Measurements from ENCODE around the gene DGKI.

Gene DGKI

DNA sequence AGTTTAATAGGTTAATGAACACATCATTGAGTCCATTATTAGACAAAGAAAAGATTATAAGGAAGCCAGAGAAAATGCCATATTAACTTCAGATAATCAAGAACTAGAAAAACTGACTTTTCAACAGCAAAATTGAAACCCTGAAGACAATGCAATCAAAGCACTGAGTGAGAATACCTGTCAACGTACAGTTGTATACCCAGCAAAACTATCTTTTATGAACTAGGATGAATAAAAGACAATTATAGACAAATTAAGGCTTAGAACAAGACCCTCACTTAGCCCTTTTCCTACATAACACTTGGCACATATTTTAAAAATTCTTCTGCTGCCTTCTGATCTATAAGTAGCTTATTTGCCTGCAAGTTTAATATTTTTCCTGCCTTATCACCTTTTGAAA lies 19.0 kb upstream of the DGKI start:
- TF ChIP-seq, protein P1, sequence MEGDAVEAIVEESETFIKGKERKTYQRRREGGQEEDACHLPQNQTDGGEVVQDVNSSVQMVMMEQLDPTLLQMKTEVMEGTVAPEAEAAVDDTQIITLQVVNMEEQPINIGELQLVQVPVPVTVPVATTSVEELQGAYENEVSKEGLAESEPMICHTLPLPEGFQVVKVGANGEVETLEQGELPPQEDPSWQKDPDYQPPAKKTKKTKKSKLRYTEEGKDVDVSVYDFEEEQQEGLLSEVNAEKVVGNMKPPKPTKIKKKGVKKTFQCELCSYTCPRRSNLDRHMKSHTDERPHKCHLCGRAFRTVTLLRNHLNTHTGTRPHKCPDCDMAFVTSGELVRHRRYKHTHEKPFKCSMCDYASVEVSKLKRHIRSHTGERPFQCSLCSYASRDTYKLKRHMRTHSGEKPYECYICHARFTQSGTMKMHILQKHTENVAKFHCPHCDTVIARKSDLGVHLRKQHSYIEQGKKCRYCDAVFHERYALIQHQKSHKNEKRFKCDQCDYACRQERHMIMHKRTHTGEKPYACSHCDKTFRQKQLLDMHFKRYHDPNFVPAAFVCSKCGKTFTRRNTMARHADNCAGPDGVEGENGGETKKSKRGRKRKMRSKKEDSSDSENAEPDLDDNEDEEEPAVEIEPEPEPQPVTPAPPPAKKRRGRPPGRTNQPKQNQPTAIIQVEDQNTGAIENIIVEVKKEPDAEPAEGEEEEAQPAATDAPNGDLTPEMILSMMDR (IDR thresholded peaks at IDR 0.05; ENCODE audit: control insufficient read depth, insufficient read depth, low read depth, low read length, missing control alignments): no peak
- DNase-seq (ENCODE audit: low read depth): no peak
- H3K4me3 ChIP-seq (ENCODE audit: control insufficient read depth, low read depth, low read length): no peak overlapping the region

DNA sequence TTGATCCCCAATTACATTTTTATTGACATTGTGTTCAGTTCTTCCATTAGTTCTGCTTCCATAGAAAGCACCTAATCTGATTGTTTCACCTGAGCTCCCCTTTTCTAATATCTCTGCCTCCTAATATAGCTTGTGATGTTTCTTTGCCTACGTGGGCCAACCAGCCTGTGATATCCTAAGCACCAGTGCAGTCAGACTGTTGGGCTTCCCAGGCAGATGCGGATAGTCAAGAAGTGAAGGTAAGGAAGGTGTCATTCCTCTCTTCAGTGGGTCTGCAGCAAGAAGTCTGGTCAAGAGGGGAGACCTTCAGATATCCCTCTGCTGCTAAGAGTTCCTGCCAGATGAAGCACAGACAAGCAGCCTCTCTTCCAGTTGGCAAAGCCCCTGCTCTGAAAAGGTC lies 16.2 kb upstream of the DGKI start:
- no peak for DNase-seq (ENCODE audit: low read depth)
- TF ChIP-seq, protein P1 (IDR thresholded peaks at IDR 0.05; ENCODE audit: control insufficient read depth, insufficient read depth, low read depth, low read length, missing control alignments): no peak
- H3K4me3 ChIP-seq (ENCODE audit: control insufficient read depth, low read depth, low read length): no peak overlapping the region

DNA sequence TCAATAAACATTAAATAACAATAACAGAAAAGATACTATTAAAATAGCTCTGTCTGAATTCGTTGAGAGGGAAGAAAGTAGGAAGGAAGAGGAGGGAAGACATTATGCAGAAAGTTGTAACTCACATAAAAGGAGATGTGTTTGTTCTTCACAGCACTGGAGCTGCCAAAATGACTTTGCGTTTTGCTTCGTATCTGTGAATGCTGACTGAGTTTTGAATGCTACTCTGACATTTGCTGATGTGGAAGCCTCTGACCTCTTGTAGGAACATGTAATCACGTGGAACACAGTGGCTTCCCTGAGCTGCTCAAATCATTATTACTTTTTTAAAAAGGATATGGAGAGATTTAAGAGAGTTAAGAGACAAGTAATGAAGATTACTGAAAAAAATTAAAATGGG lies 15.6 kb upstream of the DGKI start:
- TF ChIP-seq, protein P1 (IDR thresholded peaks at IDR 0.05; ENCODE audit: control insufficient read depth, insufficient read depth, low read depth, low read length, missing control alignments): no peak
- H3K4me3 ChIP-seq (ENCODE audit: control insufficient read depth, low read depth, low read length): no peak overlapping the region
- no peak for DNase-seq (ENCODE audit: low read depth)

- no peak overlapping the region for H3K4me3 ChIP-seq (ENCODE audit: control insufficient read depth, low read depth, low read length)
- DNase-seq (ENCODE audit: low read depth): no peak
- TF ChIP-seq, protein P1 (IDR thresholded peaks at IDR 0.05; ENCODE audit: control insufficient read depth, insufficient read depth, low read depth, low read length, missing control alignments): no peak
Observed at GRCh38 chr7:137860542-137860941, 13.8 kb upstream of the DGKI start.

DNA sequence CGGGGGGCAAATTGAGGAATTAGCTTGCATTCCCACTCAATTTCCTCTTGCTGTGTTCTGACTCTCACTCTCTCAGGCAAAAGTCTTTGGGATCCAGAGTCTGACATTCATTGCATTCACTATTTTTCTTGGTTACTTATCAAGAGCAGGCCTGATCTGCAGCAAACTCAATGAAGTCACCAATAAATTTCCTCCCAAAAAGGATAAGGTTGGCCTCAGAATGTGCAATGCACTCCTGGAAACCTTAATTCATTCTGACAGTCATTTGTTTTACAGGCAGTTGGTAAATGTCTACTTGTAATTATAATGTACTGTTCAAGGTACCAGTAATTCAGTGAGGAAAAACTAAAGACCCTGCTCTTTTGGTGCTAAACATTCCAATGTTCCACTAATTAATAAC lies 6.3 kb upstream of the DGKI start:
- DNase-seq (ENCODE audit: low read depth): no peak
- TF ChIP-seq, protein P1 (IDR thresholded peaks at IDR 0.05; ENCODE audit: control insufficient read depth, insufficient read depth, low read depth, low read length, missing control alignments): no peak
- no peak overlapping the region for H3K4me3 ChIP-seq (ENCODE audit: control insufficient read depth, low read depth, low read length)

GRCh38 chr7:137852108-137852507 lies 5.3 kb upstream of the DGKI start:
- TF ChIP-seq, protein P1 (IDR thresholded peaks at IDR 0.05; ENCODE audit: control insufficient read depth, insufficient read depth, low read depth, low read length, missing control alignments): no peak
- H3K4me3 ChIP-seq (ENCODE audit: control insufficient read depth, low read depth, low read length): no peak overlapping the region
- no peak for DNase-seq (ENCODE audit: low read depth)

All from AG09309 (cell line).